H1 (cell line): ENCODE results near the gene ACCS. TPM values are rescaled to one million over a fixed set of nuclear protein-coding genes. Genes with fewer than 3 reads are reported as not detected.

Experiments
- CTCF ChIA-PET: fragments of 300-600 bp; sonication (Branson Sonifier 250); formaldehyde crosslinking; loops from one replicate; lab custom pipeline; 2021; ENCODE audit not compliant: partially characterized antibody; lab: Charles Lee
- POLR2A ChIA-PET: fragments of 300-600 bp; sonication (Branson Sonifier 250); formaldehyde crosslinking; loops from one replicate; lab custom pipeline; 2021; ENCODE audit warnings: inconsistent platforms; ENCODE audit not compliant: partially characterized antibody; lab: Charles Lee
- DNase-seq, 2 experiments: peaks; one replicate each; pipeline versions ENCODE4 v3.0.0 to v3.0.0-alpha.2; 2010 to 2022; ENCODE audit warnings: low spot score in 2 of 2, low read depth in 1 of 2, mixed read lengths in 1 of 2
- FAIRE-seq: peaks from 2 replicates; lab custom pipeline; 2011; peaks lifted over from hg19 to GRCh38; lab: Jason Lieb, UNC
- H2AFZ ChIP-seq: 2 replicates; pipeline ENCODE4 v1.8.1; 2012; ENCODE audit warnings: low read length, inconsistent platforms
- H2AK5ac ChIP-seq: 2 replicates; pipeline ENCODE4 v1.6.1; 2013; ENCODE audit warnings: low read depth, low read length
- H2BK120ac ChIP-seq: replicated peaks from 2 replicates; pipeline ENCODE3; 2013; ENCODE audit warnings: low read depth, low read length, inconsistent platforms
- H2BK12ac ChIP-seq: 2 replicates; pipeline ENCODE4 v1.6.1; 2013; ENCODE audit warnings: low read depth, low read length
- H2BK15ac ChIP-seq: 2 replicates; pipeline ENCODE4 v1.6.1; 2013; ENCODE audit warnings: low read length
- H2BK20ac ChIP-seq: 2 replicates; pipeline ENCODE4 v1.6.1; 2013; ENCODE audit warnings: low read length
- H2BK5ac ChIP-seq: 2 replicates; pipeline ENCODE4 v1.6.1; 2013; ENCODE audit warnings: low read depth, low read length
- H3K14ac ChIP-seq: 2 replicates; pipeline ENCODE4 v1.6.1; 2013; ENCODE audit warnings: inconsistent platforms; ENCODE audit not compliant: insufficient read length
- H3K18ac ChIP-seq: 2 replicates; pipeline ENCODE4 v1.6.1; 2013; ENCODE audit warnings: low read length; ENCODE audit errors: extremely low read depth
- H3K23ac ChIP-seq: 2 replicates; pipeline ENCODE4 v1.6.1; 2013; ENCODE audit warnings: inconsistent platforms; ENCODE audit not compliant: insufficient read length
- H3K23me2 ChIP-seq: 2 replicates; pipeline ENCODE4 v1.6.1; 2013; ENCODE audit warnings: low read depth, low read length
- H3K27ac ChIP-seq: 2 replicates; pipeline ENCODE4 v1.6.1; 2011; ENCODE audit warnings: low read depth, low read length, inconsistent platforms
- H3K27me3 ChIP-seq, 4 experiments: replicated peaks in 1 of 4; 1 replicate in 1 of 4; 2 replicates in 3 of 4; pipeline versions ENCODE4 v1.6.1 to v1.8.1; 2011 to 2013; ENCODE audit warnings: low read length in 3 of 4, mild to moderate bottlenecking in 3 of 4, inconsistent platforms in 2 of 4, mixed read lengths in 2 of 4, moderate library complexity in 1 of 4; ENCODE audit not compliant: control insufficient read depth in 3 of 4, insufficient read depth in 3 of 4; ENCODE audit errors: extremely low read depth in 1 of 4
- H3K36me3 ChIP-seq, 4 experiments: 2 replicates each; pipeline versions ENCODE4 v1.6.1 to v1.8.1; 2011 to 2013; ENCODE audit warnings: mild to moderate bottlenecking in 4 of 4, low read length in 3 of 4, moderate library complexity in 2 of 4, control low read depth in 1 of 4, inconsistent platforms in 1 of 4; ENCODE audit not compliant: insufficient read depth in 4 of 4, control insufficient read depth in 2 of 4
- H3K4ac ChIP-seq: replicated peaks from 2 replicates; pipeline ENCODE3; 2013; ENCODE audit warnings: low read length, low read depth, mixed read lengths, inconsistent platforms; ENCODE audit not compliant: insufficient read length
- H3K4me1 ChIP-seq, 4 experiments: replicated peaks in 1 of 4; 1 replicate in 1 of 4; 2 replicates in 3 of 4; pipeline versions ENCODE4 v1.6.1 to v1.8.1; 2011 to 2013; ENCODE audit warnings: low read length in 3 of 4, inconsistent platforms in 2 of 4, mixed read lengths in 1 of 4; ENCODE audit not compliant: insufficient read depth in 4 of 4, control insufficient read depth in 3 of 4
- H3K4me2 ChIP-seq, 2 experiments: 2 replicates each; pipeline versions ENCODE4 v1.6.1 to v1.8.1; 2011 to 2013; ENCODE audit warnings: low read depth in 2 of 2, low read length in 2 of 2, control low read depth in 1 of 2, inconsistent platforms in 1 of 2, mild to moderate bottlenecking in 1 of 2; ENCODE audit not compliant: insufficient read depth in 1 of 2
- H3K4me3 ChIP-seq, 4 experiments: fragments of 200-600, 300-600 bp in 1 of 4; sonication (generic), shearing (Covaris generic), sonication (Bioruptor Twin) in 1 of 4; 2 replicates each; pipeline versions ENCODE4 v1.5.1 to v1.8.1; 2011 to 2016; ENCODE audit warnings: low read length in 4 of 4, low read depth in 3 of 4, control low read depth in 2 of 4, inconsistent platforms in 2 of 4, mild to moderate bottlenecking in 2 of 4, mixed read lengths in 1 of 4, moderate library complexity in 1 of 4; ENCODE audit not compliant: insufficient read depth in 2 of 4; ENCODE audit errors: extremely low read depth in 1 of 4
- H3K56ac ChIP-seq: replicated peaks from 2 replicates; pipeline ENCODE3; 2013; ENCODE audit warnings: low read depth, mild to moderate bottlenecking, mixed read lengths, low read length, inconsistent platforms; ENCODE audit not compliant: insufficient read length
- H3K79me1 ChIP-seq: 2 replicates; pipeline ENCODE4 v1.6.1; 2013; ENCODE audit warnings: low read depth, low read length, control low read depth
- H3K79me2 ChIP-seq, 2 experiments: 2 replicates each; pipeline versions ENCODE4 v1.6.1 to v1.8.1; 2012 to 2013; ENCODE audit warnings: low read length in 2 of 2, mild to moderate bottlenecking in 2 of 2, inconsistent platforms in 1 of 2; ENCODE audit not compliant: insufficient read depth in 2 of 2, control insufficient read depth in 1 of 2
- H3K9ac ChIP-seq, 4 experiments: replicated peaks in 1 of 4; 1 replicate in 1 of 4; 2 replicates in 3 of 4; pipeline versions ENCODE4 v1.6.1 to v1.8.1; 2011 to 2013; ENCODE audit warnings: low read depth in 3 of 4, low read length in 3 of 4, control low read depth in 2 of 4, mild to moderate bottlenecking in 2 of 4, moderate library complexity in 2 of 4, inconsistent platforms in 1 of 4; ENCODE audit errors: extremely low read depth in 1 of 4
- H3K9me3 ChIP-seq, 2 experiments: 2 replicates each; pipeline versions ENCODE4 v1.6.1 to v1.8.1; 2012 to 2013; ENCODE audit warnings: mild to moderate bottlenecking in 2 of 2, moderate library complexity in 2 of 2, control low read depth in 1 of 2, inconsistent platforms in 1 of 2, low read depth in 1 of 2, low read length in 1 of 2, mixed read lengths in 1 of 2; ENCODE audit not compliant: insufficient read depth in 2 of 2
- H4K20me1 ChIP-seq, 2 experiments: replicated peaks in 1 of 2; 2 replicates each; pipeline versions ENCODE3 to v1.8.1; 2011 to 2013; ENCODE audit warnings: inconsistent platforms in 2 of 2, low read length in 2 of 2, mild to moderate bottlenecking in 1 of 2; ENCODE audit not compliant: insufficient read depth in 2 of 2, control insufficient read depth in 1 of 2
- H4K5ac ChIP-seq: 2 replicates; pipeline ENCODE4 v1.6.1; 2013; ENCODE audit warnings: low read length, low read depth, mixed read lengths, inconsistent platforms; ENCODE audit not compliant: insufficient read length
- H4K8ac ChIP-seq: 2 replicates; pipeline ENCODE4 v1.8.0; 2013; ENCODE audit warnings: mild to moderate bottlenecking, moderate library complexity, low read length, inconsistent platforms; ENCODE audit not compliant: insufficient read depth; ENCODE audit errors: extremely low read depth
- H4K91ac ChIP-seq: replicated peaks from 2 replicates; pipeline ENCODE3; 2013; ENCODE audit warnings: low read length, mixed read lengths, inconsistent platforms; ENCODE audit not compliant: insufficient read length
- EGR1 ChIP-seq: IDR thresholded peaks from 2 replicates; pipeline ENCODE4 v1.6.1; 2011; ENCODE audit warnings: low read depth, low read length, borderline replicate concordance
- HDAC2 ChIP-seq, 2 experiments: fragments of 300-600 bp in 1 of 2; sonication (generic) in 1 of 2; IDR thresholded peaks; 2 replicates each; pipeline ENCODE4 v1.6.1; 2011 to 2012; ENCODE audit warnings: low read depth in 2 of 2, low read length in 2 of 2, mild to moderate bottlenecking in 2 of 2, moderate library complexity in 2 of 2, borderline replicate concordance in 1 of 2, inconsistent platforms in 1 of 2
- MAX ChIP-seq: IDR thresholded peaks from 2 replicates; pipeline ENCODE4 v1.6.1; 2012; ENCODE audit warnings: inconsistent platforms
- NRF1 ChIP-seq: IDR thresholded peaks from 2 replicates; pipeline ENCODE4 v1.6.1; 2011; ENCODE audit warnings: mild to moderate bottlenecking, low read depth, low read length, improper control_type of control experiment
- SUZ12 ChIP-seq: fragments of 200-600 bp; sonication (generic); IDR thresholded peaks from 2 replicates; pipeline ENCODE4 v1.6.1; 2012; ENCODE audit warnings: mild to moderate bottlenecking, inconsistent platforms, low read length, moderate library complexity, mixed read lengths
- TEAD4 ChIP-seq: IDR thresholded peaks from 2 replicates; pipeline ENCODE4 v1.6.1; 2012; ENCODE audit warnings: low read depth, low read length, inconsistent platforms, mixed read lengths
- WGBS, 2 experiments: shearing (Covaris generic) in 1 of 2; methylation state at CpG; one replicate each; pipeline versions ENCODE4 v1.1.6 to v1.1.7; 2013 to 2015; ENCODE audit warnings: low lambda C conversion rate in 2 of 2, mixed read lengths in 2 of 2, inconsistent platforms in 1 of 2, low coverage in 1 of 2, missing lambda C conversion rate in 1 of 2; ENCODE audit not compliant: insufficient replicate concordance in 2 of 2, insufficient coverage in 1 of 2, insufficient read length in 1 of 2; ENCODE audit errors: extremely low coverage in 1 of 2, missing lambda C conversion rate in 1 of 2; 5-methylcytosine and 5-hydroxymethylcytosine counted together
- polyA plus RNA-seq, 7 experiments: library from polyadenylated mRNA; depleted of rRNA in 3 of 7; stranded (reverse) in 5 of 7; unstranded in 2 of 7; fragments of >200 nt in 5 of 7; fragments of 200-250 nt in 2 of 7; gene quantifications; 1 replicate in 5 of 7; 2 replicates in 1 of 7; 4 replicates in 1 of 7; pipeline versions ENCODE4 v1.2.1 to v1.2.3, GENCODE V29; 2011 to 2013; ENCODE audit warnings: missing spikeins in 2 of 7, mixed read lengths in 2 of 7
- total RNA-seq: library from RNA; stranded (reverse); fragmentation: NEBNext Ultra II Directional; extraction: Animal tissue kit (Norgen Biotek cat#: 25700); gene quantifications from 2 replicates; pipeline ENCODE4 v1.2.1, GENCODE V29; 2021

Gene ACCS
- total and polyA plus RNA-seq, 2 of the 8 experiments (the other 6 are each of a cell fraction or from before 2014, with no cell fraction given) = 6.0 to 8.0 TPM

GRCh38 chr11:44083906-44084305 is 17.8 kb downstream of the ACCS start:
- Histone ChIP-seq H2AFZ (no peak overlapping the region), H2AK5ac (no peak overlapping the region), H3K23ac (no peak overlapping the region), H3K79me2 (no peaks in the 10 kb centered on the region), H3K27ac (no peak overlapping the region), H2BK12ac (no peak overlapping the region), H2BK5ac (no peak overlapping the region), H4K20me1 (no peaks in the 10 kb centered on the region), H3K56ac (no peak overlapping the region), H4K8ac (no peak overlapping the region), H3K23me2 (no peaks in the 10 kb centered on the region), H3K36me3 (no peaks in the 10 kb centered on the region), H3K27me3 (no peaks in the 10 kb centered on the region), H4K91ac (no peak overlapping the region), H3K79me1 (no peaks in the 10 kb centered on the region), H4K5ac (no peak overlapping the region), H3K18ac (no peak overlapping the region), H3K9ac (no peak overlapping the region), H2BK120ac (no peak overlapping the region), H3K4me1 (peaks cover 0 to 3% (median 1%) of the 10 kb centered on the region in 4 experiments; a peak in 1 of 7 replicates), H3K4ac (no peak overlapping the region), H2BK20ac (no peak overlapping the region), H3K4me2 (no peak overlapping the region), H2BK15ac (no peak overlapping the region), H3K9me3 (0 out of 4 replicates have a peak, but pooled peaks cover 2 to 4% of the 10 kb centered on the region in 2 experiments), H3K4me3 (no peak overlapping the region), H3K14ac (no peak overlapping the region)
- ChIA-PET CTCF (interaction anchor here (1.4 to 4.4 kb wide), 2 partner anchors 10 to 25 kb away, joined by 6 to 30 read pairs; partner anchors contain the start of gene EXT2), POLR2A (interaction anchor here (1.6 kb wide), 1 partner anchor 8 kb away, joined by 4 read pairs; no protein-coding TSS in a partner anchor)
- DNase-seq (no peak), FAIRE-seq (no peak)
- WGBS, 2 experiments = 89% methylated on average over 5 of the region's 5 CpGs; no CpG with 5 or more reads in 1 of the 2 experiments
- TF ChIP-seq HDAC2 (IDR thresholded peaks at IDR 0.05; ENCODE audit: borderline replicate concordance in 1 of 2, low read depth in 2 of 2, low read length in 2 of 2) = no peak
- no peak for TF ChIP-seq EGR1
- no peak for TF ChIP-seq NRF1
- no peak for TF ChIP-seq MAX
- TF ChIP-seq SUZ12 = no peak
- no peak for TF ChIP-seq TEAD4
